Loucy (cell line): ENCODE data around the gene RACK1.

Experiments
- CTCF ChIP-seq: fragments of 200-600 bp; sonication (generic); conservative IDR thresholded peaks from 2 replicates; pipeline ENCODE4 v1.5.1; 2014; ENCODE audit warnings: mild to moderate bottlenecking, antibody characterized with exemption, low read length
- EZH2phosphoT487 ChIP-seq: fragments of 200-600 bp; IDR thresholded peaks from 2 replicates; pipeline ENCODE4 v1.6.1; 2018; ENCODE audit warnings: antibody characterized with exemption, mild to moderate bottlenecking, moderate library complexity, borderline replicate concordance

- TF ChIP-seq CTCF (no peak), EZH2phosphoT487 (no peak)
Measured at GRCh38 chr5:181203777-181204112, 40.0 kb downstream of the RACK1 start.
